Activated T-helper 17 cell treated with anti-CD3 and anti-CD28 coated beads, Interleukin-2, amount 50 U/mL, for 72 hours (primary cell): ENCODE measurements around the gene CTXND1. TPM values are rescaled to one million over a fixed set of nuclear protein-coding genes. Genes with fewer than 3 reads are reported as not detected.

Experiments used
- ATAC-seq: fragments of 150-1000 bp; cut with Tn5 transposase; replicated peaks from 2 replicates; pipeline ENCODE4 v1.10.0; 2021; ENCODE audit warnings: mild to moderate bottlenecking, moderate library complexity
- H3K27ac Mint-ChIP-seq: one replicate; pipeline ENCODE4 v1.8.0; 2022; ENCODE audit warnings: mixed read lengths
- H3K27me3 Mint-ChIP-seq: one replicate; pipeline ENCODE4 v1.8.0; 2022; ENCODE audit warnings: mixed read lengths
- H3K36me3 Mint-ChIP-seq: one replicate; pipeline ENCODE4 v1.8.0; 2022; ENCODE audit warnings: low read depth, mild to moderate bottlenecking, mixed read lengths
- H3K4me1 Mint-ChIP-seq: one replicate; pipeline ENCODE4 v1.8.0; 2022; ENCODE audit warnings: mixed read lengths
- H3K4me3 Mint-ChIP-seq: one replicate; pipeline ENCODE4 v1.8.0; 2022; ENCODE audit warnings: mild to moderate bottlenecking, mixed read lengths
- H3K9me3 Mint-ChIP-seq: one replicate; pipeline ENCODE4 v1.8.0; 2022; ENCODE audit warnings: mixed read lengths
- total RNA-seq, 2 donors: library from RNA; stranded (reverse); gene quantifications; one replicate each; pipeline ENCODE4 v1.2.3, GENCODE V29; 2022

Gene CTXND1
- total RNA-seq, 2 donors from 2014 or later, result not detected

- H3K36me3 Mint-ChIP-seq, result no peaks in the 10 kb centered on the region
- H3K4me3 Mint-ChIP-seq, result no peak overlapping the region
- peaks cover 36% of the 10 kb centered on the region for H3K27me3 Mint-ChIP-seq
- no peaks in the 10 kb centered on the region for H3K4me1 Mint-ChIP-seq
- no peak overlapping the region for H3K27ac Mint-ChIP-seq
- H3K9me3 Mint-ChIP-seq, result no peaks in the 10 kb centered on the region
- ATAC-seq, result no peak
Measured at GRCh38 chr15:80208758-80209734, 43.0 kb downstream of the CTXND1 start.

DNA sequence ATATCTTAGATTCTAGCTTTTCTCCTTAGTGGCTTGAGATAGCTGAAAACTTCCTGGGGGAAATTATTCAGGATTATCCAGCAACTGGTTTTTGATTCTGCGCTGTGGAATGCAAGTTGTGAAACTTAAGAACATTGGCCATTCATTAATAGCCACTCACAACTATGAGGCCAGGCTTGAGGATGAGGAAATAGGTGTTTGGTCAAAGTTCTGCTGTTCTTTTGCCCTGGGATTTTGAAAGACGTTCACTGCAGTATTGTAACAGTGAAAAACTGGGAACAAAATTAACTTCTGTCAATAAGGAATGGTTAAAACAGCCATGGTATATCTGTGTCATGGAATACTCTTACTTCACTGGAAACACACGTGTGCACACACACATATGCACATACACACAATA, 44.1 kb downstream of the CTXND1 start:
- Mint-ChIP-seq H3K9me3 (no peaks in the 10 kb centered on the region), H3K4me1 (no peaks in the 10 kb centered on the region), H3K36me3 (no peaks in the 10 kb centered on the region), H3K27ac (no peak overlapping the region), H3K27me3 (peaks cover 32% of the 10 kb centered on the region), H3K4me3 (no peak overlapping the region)
- ATAC-seq, result no peak

GRCh38 chr15:80204231-80204630, 47.8 kb downstream of the CTXND1 start:
- Mint-ChIP-seq H3K27ac (no peak overlapping the region), H3K27me3 (peaks cover 24% of the 10 kb centered on the region), H3K4me1 (no peaks in the 10 kb centered on the region), H3K9me3 (no peaks in the 10 kb centered on the region), H3K4me3 (no peak overlapping the region), H3K36me3 (no peaks in the 10 kb centered on the region)
- ATAC-seq, result no peak

DNA sequence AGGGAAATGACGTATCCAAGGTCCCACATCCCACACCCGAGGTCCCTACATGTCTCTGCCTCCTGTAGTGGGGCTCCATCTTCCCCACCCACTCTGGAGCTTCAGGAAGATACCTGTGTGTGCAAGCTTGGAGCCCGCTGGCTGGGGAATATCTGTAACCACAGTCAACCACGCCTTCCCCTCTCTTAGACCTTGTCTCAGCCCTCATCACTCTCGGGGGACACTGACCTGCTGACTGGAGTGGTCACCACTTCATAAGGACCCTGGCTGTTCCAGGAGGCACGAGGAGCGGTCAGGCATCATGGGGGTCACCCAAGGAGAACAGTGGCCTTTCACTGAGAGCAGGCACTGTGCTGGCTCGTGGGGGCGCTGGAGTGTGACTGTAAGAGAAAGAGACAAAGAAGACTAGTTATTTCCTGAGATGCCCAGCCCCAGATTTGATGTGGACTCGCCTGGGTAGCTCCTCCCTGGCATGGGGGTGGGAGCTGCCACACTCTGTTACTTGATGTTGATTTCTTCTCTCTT, 48.6 kb downstream of the CTXND1 start:
- no peaks in the 10 kb centered on the region for H3K36me3 Mint-ChIP-seq
- no peak overlapping the region for H3K27ac Mint-ChIP-seq
- ATAC-seq, result no peak
- H3K9me3 Mint-ChIP-seq, result no peaks in the 10 kb centered on the region
- no peak overlapping the region for H3K4me3 Mint-ChIP-seq
- H3K4me1 Mint-ChIP-seq, result no peaks in the 10 kb centered on the region
- H3K27me3 Mint-ChIP-seq, result peaks cover 31% of the 10 kb centered on the region

DNA sequence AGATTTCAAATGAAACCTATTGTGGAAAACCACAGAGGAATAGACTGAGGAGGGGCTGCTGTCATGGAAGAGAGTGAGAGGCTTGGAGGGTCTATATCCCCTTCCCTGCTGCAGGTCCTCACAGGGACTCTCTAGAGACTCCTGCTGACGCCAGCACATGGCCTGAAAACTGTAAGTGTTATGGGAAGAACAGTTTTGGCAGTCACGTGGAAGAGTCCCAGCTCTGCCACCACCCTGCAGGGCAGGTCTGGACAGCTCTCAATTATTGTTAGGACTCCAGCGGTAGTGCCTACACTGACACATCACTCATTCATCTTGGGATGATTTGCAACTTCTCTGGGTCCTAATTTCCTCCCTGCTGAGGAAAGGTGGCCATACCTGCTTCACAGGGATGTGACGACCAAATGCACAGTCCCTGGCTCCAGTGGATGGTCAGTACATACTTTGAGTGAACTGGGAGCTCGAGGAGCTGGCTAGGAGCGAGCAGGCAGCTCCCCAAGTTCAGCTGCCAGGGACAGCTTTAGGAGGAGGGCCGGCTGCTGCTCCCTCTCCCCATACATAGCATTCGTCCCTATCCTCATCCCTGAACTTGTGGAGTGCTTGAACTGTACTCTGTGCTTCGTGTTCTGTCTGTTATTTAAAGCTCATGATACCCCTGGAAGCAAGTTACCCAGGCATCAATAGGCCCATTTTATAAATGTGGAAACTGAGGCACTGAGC, 49.2 kb downstream of the CTXND1 start:
- Mint-ChIP-seq H3K27ac (no peak overlapping the region), H3K36me3 (no peaks in the 10 kb centered on the region), H3K27me3 (peaks cover 31% of the 10 kb centered on the region), H3K4me1 (no peaks in the 10 kb centered on the region), H3K9me3 (no peaks in the 10 kb centered on the region), H3K4me3 (no peak overlapping the region)
- no peak for ATAC-seq

DNA sequence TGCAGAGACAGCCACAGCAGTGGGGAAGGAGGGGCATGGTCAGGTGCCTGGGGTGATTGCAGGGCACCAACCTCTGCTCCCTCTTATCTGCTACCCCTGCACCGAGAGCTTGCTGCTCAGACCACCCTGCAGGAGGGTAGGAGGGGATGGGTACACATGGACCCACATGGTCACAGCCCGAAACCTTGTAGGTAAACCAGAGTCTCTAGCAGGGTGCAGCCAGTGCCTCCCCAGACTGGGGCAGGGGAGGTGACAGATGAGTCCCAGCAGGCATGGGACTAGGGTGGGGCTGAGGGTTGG, 50.0 kb downstream of the CTXND1 start:
- H3K9me3 Mint-ChIP-seq, result no peaks in the 10 kb centered on the region
- no peaks in the 10 kb centered on the region for H3K4me1 Mint-ChIP-seq
- no peak overlapping the region for H3K27ac Mint-ChIP-seq
- no peaks in the 10 kb centered on the region for H3K36me3 Mint-ChIP-seq
- H3K27me3 Mint-ChIP-seq, result peaks cover 24% of the 10 kb centered on the region
- ATAC-seq, result no peak
- H3K4me3 Mint-ChIP-seq, result no peak overlapping the region

GRCh38 chr15:80201256-80202015, 50.6 kb downstream of the CTXND1 start:
- Mint-ChIP-seq H3K9me3 (no peaks in the 10 kb centered on the region), H3K4me1 (no peaks in the 10 kb centered on the region)
- no peak for ATAC-seq

DNA sequence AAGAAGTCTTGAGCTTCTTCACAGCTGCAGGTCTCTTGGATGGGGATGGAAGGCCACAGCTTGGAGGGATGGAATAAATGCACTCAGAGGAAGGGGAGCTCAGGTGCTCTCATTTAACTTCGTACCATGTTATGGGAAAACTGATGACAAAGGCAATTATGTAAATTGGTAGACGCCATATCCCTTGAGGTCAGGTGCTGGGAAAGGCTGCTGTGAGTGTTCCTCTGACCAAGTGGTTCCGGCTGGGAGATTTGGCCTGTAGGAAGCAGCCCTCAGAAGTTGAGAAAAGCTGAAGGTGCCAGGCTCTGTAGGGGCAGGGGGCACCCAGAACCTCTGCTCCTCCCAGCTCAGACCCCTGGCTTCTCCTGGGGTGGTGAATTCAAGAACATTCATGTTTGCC, 52.1 kb downstream of the CTXND1 start:
- Mint-ChIP-seq H3K4me3 (no peak overlapping the region), H3K9me3 (no peaks in the 10 kb centered on the region), H3K36me3 (no peaks in the 10 kb centered on the region), H3K4me1 (no peaks in the 10 kb centered on the region), H3K27ac (no peak overlapping the region), H3K27me3 (peaks cover 18% of the 10 kb centered on the region)
- ATAC-seq, result no peak

More at GRCh38 chr15:80201256-80202015, 50.6 kb downstream of the CTXND1 start:
- H3K36me3 Mint-ChIP-seq, result no peaks in the 10 kb centered on the region
- H3K4me3 Mint-ChIP-seq, result no peak overlapping the region
- peaks cover 19% of the 10 kb centered on the region for H3K27me3 Mint-ChIP-seq
- H3K27ac Mint-ChIP-seq, result no peak overlapping the region

DNA sequence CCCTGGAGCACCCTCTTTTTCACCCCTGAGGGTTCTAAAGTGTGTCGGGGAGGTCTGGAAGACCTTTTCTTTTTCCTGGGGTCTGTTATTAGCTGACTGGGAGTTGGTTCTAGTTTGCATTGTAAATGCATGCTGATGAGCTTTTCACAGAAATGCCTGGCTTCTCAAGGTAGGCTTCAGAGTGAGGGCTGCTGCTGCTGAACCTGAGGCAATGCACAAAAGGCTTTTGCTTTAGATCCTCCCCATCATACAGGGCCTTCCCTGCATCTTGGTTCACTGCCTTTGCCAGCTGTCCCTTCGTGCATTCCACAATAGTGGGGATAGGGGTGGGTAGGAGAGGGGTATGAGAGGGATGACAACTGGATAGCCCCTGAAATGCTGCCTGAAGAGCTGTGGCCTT, 52.6 kb downstream of the CTXND1 start:
- H3K9me3 Mint-ChIP-seq, result no peaks in the 10 kb centered on the region
- no peak for ATAC-seq
- peaks cover 17% of the 10 kb centered on the region for H3K27me3 Mint-ChIP-seq
- H3K36me3 Mint-ChIP-seq, result no peaks in the 10 kb centered on the region
- no peak overlapping the region for H3K27ac Mint-ChIP-seq
- no peak overlapping the region for H3K4me3 Mint-ChIP-seq
- H3K4me1 Mint-ChIP-seq, result no peaks in the 10 kb centered on the region

DNA sequence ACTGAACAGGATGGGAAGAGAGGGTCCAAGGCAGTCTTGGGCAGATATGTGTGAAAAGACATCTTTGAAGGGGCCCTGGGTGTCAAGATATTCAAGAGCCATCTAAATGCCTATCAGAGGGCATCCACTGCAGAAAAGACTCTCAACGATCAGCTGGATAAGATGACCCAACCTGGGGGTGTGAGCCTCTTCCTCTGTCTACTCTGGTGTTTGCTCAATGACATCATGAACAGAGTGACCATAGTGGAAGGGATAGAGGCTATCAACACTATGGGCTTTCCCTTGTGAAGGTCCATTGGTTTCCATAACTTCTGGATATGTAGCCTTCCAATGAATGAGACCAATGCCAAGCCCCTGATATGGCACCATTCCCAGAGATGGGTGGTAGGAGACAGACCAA, 57.1 kb downstream of the CTXND1 start:
- Mint-ChIP-seq H3K4me1 (no peaks in the 10 kb centered on the region), H3K4me3 (no peak overlapping the region), H3K27ac (no peak overlapping the region), H3K36me3 (no peaks in the 10 kb centered on the region), H3K27me3 (peaks cover 10% of the 10 kb centered on the region), H3K9me3 (no peaks in the 10 kb centered on the region)
- no peak for ATAC-seq

DNA sequence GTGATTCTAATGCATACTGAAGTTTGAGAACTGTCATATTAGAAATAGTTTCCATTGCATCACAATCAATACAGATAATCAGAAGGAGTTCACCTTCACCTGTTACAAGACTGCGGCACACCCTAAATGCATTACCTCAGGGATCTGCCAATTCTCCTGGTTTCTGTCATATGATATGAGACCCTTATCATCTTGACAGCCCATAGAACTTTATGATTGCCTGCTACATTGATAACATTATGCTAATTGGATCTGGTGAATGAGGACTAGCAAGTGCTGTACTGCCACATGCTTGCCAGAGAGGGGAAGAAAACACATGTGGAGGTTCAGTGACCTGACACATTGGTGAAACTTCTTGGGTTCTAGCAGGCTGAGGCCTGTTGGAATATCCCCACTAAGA, 57.8 kb downstream of the CTXND1 start:
- no peaks in the 10 kb centered on the region for H3K36me3 Mint-ChIP-seq
- H3K4me1 Mint-ChIP-seq, result no peaks in the 10 kb centered on the region
- ATAC-seq, result no peak
- no peaks in the 10 kb centered on the region for H3K9me3 Mint-ChIP-seq
- H3K4me3 Mint-ChIP-seq, result no peak overlapping the region
- no peak overlapping the region for H3K27ac Mint-ChIP-seq
- H3K27me3 Mint-ChIP-seq, result peaks cover 10% of the 10 kb centered on the region

- H3K27me3 Mint-ChIP-seq, result no peaks in the 10 kb centered on the region
- peaks cover 6% of the 10 kb centered on the region for H3K36me3 Mint-ChIP-seq
- ATAC-seq, result no peak
- H3K27ac Mint-ChIP-seq, result no peak overlapping the region
- no peaks in the 10 kb centered on the region for H3K4me1 Mint-ChIP-seq
- H3K9me3 Mint-ChIP-seq, result no peaks in the 10 kb centered on the region
- H3K4me3 Mint-ChIP-seq, result no peak overlapping the region
Measured at GRCh38 chr15:80191897-80192595, 60.0 kb downstream of the CTXND1 start.

GRCh38 chr15:80191198-80191597, 60.8 kb downstream of the CTXND1 start:
- H3K27me3 Mint-ChIP-seq, result no peaks in the 10 kb centered on the region
- H3K9me3 Mint-ChIP-seq, result no peaks in the 10 kb centered on the region
- no peak for ATAC-seq
- peaks cover 14% of the 10 kb centered on the region for H3K36me3 Mint-ChIP-seq
- H3K4me3 Mint-ChIP-seq, result no peak overlapping the region
- H3K4me1 Mint-ChIP-seq, result no peaks in the 10 kb centered on the region
- H3K27ac Mint-ChIP-seq, result no peak overlapping the region

- H3K27me3 Mint-ChIP-seq, result no peaks in the 10 kb centered on the region
- H3K9me3 Mint-ChIP-seq, result no peaks in the 10 kb centered on the region
- H3K27ac Mint-ChIP-seq, result no peak overlapping the region
- H3K4me3 Mint-ChIP-seq, result no peak overlapping the region
- ATAC-seq, result no peak
- H3K4me1 Mint-ChIP-seq, result no peaks in the 10 kb centered on the region
- H3K36me3 Mint-ChIP-seq, result peaks cover 44% of the 10 kb centered on the region
Measured at GRCh38 chr15:80188251-80188650, 63.8 kb downstream of the CTXND1 start.
